Measurements from ENCODE around the gene RNF150.

Gene RNF150

DNA sequence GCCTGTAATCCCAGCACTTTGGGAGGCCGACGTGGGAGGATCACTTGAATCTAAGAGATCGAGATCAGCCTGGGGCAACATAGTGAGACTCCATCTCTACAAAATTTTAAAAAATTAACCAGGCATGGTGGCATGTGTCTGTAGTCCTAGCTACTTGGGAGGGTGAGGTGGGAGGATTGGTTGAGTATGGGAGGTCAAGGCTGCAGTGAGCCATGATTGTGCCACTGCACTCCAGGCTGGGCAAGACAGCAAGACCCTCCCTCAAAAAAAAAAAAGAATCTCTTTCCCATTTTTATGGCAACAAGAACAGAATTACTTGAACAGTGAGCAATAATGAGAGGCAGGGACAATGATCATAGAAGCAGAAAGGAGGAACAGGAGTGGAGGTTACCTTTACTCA, 94.8 kb downstream of the RNF150 start:
- TF ChIP-seq GATA2 (IDR thresholded peaks at IDR 0.05; ENCODE audit: low read depth, low read length) (no peak), GATA3 (IDR thresholded peaks at IDR 0.05; ENCODE audit: low read depth, low read length) (no peak)

DNA sequence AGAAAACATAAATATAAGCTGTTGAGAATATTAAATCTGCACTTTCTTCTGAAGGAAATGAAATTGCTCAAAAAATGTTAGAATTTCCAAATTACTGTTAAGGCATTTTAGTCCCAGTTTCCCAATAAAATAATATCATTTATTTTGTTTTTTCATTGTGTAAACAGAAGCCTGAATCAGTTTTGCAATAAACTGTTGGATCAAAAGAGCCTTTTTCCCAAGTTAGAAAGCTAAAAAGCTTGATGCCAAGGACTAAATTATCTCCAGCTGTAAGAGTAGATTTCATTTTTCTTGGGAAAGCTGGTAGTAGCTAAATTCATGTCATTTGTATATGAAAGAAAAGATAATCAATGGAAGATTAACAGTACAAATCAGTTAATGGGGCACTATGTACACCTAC, 95.8 kb downstream of the RNF150 start:
- TF ChIP-seq GATA3 (IDR thresholded peaks at IDR 0.05; ENCODE audit: low read depth, low read length), result no peak
- TF ChIP-seq GATA2 (IDR thresholded peaks at IDR 0.05; ENCODE audit: low read depth, low read length), result no peak

DNA sequence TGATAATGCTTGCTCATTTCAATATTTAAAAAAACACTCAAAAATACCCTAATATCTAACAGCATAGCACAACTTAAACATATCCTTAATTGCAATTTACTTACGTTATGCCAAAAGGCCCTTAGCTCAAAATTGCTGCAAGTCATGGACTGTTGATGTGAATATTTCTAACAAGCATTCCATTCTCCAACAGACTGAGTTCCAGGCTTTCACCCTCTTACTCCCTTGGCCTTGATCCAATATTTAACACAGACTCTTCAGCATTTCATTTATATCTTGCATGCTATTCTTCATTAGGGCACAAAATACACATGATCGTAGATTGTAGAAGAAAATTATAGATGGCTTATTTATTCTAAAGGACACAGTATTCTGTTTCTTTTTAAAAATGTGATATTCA, 96.5 kb downstream of the RNF150 start:
- TF ChIP-seq GATA2 (IDR thresholded peaks at IDR 0.05; ENCODE audit: low read depth, low read length) (no peak), GATA3 (IDR thresholded peaks at IDR 0.05; ENCODE audit: low read depth, low read length) (no peak)

DNA sequence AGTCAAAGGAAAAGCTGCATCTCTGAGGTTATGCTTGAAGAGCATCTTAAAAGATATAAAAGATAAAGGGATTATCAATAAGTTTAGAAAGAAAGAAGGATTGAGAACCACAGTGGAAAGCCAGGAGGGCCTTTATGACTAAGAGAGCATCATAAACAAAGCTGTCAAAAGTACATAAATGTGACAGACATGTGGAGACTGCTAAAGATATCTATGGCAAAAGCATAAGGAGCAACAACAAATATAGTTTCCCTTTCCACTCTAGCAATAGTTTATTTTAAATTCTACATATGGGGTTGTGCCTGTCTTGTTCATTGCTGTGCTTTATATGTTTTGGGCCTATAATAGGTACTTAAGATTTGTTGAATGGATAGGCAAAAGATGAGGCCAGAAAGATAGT, 97.3 kb downstream of the RNF150 start:
- no peak for TF ChIP-seq GATA2 (IDR thresholded peaks at IDR 0.05; ENCODE audit: low read depth, low read length)
- TF ChIP-seq GATA3 (IDR thresholded peaks at IDR 0.05; ENCODE audit: low read depth, low read length), result no peak

DNA sequence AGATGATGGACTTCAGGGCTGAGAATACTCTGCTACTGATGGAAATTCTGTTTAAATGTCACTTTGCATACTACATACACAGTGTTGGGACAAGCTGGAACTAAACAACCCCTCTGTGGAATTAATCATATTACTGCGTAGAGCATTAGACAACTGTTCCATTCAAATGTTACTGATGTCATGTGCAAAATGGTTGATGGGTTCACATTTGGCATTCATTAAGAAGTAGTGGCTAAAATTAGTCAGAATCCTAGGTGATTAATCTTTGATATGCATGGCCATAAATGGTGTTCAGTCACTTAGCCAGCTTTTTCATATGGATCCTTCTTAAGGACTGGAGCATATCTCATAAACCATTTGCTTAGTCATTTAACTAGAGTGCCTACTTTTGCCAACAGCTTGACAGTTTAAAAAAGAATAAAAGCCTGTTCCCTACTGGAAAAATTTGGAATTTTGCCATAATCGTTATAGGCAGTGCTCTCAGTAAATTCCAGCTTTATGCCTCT, 105.2 kb downstream of the RNF150 start:
- TF ChIP-seq GATA2 (IDR thresholded peaks at IDR 0.05; ENCODE audit: low read depth, low read length) (no peak; the same call in 1 of the 2 replicates), GATA3 (IDR thresholded peaks at IDR 0.05; ENCODE audit: low read depth, low read length) (peak; percentile 25; the same call in 1 of the 2 replicates)

DNA sequence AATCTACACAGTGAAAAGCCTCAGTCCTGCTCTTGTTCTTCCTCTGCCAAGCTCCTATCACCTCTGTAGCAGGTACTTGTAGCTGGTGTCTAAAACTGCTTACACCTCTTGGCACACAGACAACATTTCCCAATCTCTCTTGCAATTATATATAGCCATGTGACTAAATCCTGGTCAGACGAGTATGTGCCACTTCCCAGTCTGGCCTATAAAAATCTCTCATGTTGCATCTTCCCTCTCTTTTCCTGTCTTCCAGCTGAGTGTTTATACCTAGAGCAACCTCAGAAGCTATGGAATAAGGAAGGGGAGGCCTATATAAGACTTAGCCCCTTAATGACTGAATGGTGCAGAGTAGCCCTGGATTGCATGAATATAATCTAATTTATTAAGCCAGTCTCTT, 105.8 kb downstream of the RNF150 start:
- no peak for TF ChIP-seq GATA2 (IDR thresholded peaks at IDR 0.05; ENCODE audit: low read depth, low read length)
- TF ChIP-seq GATA3 (IDR thresholded peaks at IDR 0.05; ENCODE audit: low read depth, low read length), result no peak

DNA sequence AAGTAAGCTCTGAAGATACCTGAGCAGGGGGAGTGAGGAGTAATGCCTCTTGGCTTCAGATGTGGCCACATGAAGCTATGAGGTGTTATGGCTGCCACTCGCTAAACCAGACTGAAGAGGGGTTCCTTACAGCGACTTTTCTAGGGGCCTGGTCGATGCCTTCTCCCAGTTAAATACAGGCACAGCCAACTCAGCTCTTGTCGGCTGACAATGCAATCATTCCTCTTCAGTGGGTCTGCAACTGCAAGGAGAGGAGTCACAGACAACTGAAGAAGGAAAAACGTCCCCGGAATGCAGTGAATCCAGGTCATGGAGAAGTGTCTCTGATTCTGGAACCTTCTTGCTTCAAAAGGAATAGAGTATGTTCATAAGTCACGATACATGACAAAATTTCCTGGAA, 106.4 kb downstream of the RNF150 start:
- TF ChIP-seq GATA2 (IDR thresholded peaks at IDR 0.05; ENCODE audit: low read depth, low read length) (no peak), GATA3 (IDR thresholded peaks at IDR 0.05; ENCODE audit: low read depth, low read length) (no peak)

DNA sequence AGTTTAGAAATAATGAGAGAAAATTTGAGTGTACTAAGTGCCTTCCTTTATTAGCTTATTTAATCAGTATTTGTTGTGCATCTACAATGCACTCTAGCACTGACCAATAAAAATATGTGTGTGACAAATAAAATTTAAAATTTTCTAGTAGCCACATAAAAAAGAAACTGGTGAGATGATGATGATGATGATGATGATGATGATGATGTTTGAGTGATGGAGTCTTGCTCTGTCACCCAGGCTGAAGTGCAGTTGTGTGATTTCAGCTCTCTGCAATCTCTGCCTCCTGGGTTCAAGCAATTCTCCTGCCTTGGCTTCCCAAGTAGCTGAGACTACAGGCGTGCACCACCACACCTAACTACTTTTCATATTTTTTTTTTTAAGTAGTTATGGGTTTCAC, 110.2 kb downstream of the RNF150 start:
- no peak for TF ChIP-seq GATA2 (IDR thresholded peaks at IDR 0.05; ENCODE audit: low read depth, low read length)
- TF ChIP-seq GATA3 (IDR thresholded peaks at IDR 0.05; ENCODE audit: low read depth, low read length), result no peak

DNA sequence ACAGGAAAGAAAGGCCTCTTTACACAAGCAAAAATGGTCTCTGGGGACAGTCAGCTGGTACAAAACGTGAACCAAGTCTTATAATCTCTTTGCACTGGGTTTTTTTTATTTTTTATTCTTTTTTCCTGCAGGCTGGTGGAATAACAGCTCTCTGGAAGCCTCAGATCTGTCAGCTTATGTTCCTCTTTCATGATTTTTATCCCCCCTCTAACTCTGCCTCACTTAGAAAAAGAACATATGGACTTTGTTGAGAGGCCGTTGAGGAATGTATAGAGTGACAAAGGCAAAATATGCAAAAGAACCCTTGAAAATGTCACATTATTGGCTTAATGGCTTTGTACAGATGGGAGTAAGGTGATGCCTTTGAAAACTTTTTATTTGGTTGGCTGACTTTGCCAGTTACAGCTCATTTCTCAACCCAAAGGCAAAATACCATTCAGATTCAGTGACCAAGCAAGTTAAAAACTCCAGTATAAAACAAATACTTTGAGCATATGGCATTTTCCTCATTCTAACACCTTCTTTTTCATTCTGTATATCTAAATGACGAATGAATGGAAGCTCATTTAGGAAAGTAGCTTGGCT, 111.1 kb downstream of the RNF150 start:
- no peak for TF ChIP-seq GATA2 (IDR thresholded peaks at IDR 0.05; ENCODE audit: low read depth, low read length)
- no peak for TF ChIP-seq GATA3 (IDR thresholded peaks at IDR 0.05; ENCODE audit: low read depth, low read length)

DNA sequence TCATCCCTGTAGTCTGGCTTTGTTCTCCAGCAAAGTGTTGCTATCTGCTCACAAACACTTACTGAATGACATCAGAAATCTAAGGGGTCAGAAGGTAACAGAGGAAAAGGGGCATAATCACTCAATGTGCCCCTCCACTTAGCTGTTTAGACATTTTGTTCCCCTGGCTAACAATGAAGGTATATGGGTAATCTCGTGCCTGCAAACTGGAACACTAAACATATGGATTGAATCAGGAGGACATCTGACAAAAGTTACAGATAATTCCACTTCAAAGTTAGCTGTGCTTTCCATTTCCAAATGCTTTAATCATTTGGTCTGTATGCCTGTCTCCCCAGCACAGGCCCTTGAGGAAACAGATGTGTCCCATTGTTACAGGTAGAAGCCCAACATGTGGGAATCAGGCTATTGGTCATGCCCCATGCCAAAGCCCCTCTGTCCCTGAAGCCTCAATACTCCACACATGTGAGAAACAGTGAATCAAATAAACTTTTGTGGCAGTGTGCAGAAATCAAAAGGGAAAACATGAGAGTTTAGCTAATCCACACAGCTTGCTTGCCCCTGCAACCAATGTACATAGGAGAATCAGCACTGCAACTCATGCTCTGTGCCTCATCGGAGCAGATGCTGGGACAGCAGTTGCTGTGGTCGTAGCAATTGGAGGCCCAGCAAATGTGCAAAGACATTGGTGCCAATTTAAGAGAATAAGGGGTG, 111.7 kb downstream of the RNF150 start:
- TF ChIP-seq GATA3 (IDR thresholded peaks at IDR 0.05; ENCODE audit: low read depth, low read length) (no peak), GATA2 (IDR thresholded peaks at IDR 0.05; ENCODE audit: low read depth, low read length) (peak; percentile 57; the same call in 1 of the 2 replicates)

DNA sequence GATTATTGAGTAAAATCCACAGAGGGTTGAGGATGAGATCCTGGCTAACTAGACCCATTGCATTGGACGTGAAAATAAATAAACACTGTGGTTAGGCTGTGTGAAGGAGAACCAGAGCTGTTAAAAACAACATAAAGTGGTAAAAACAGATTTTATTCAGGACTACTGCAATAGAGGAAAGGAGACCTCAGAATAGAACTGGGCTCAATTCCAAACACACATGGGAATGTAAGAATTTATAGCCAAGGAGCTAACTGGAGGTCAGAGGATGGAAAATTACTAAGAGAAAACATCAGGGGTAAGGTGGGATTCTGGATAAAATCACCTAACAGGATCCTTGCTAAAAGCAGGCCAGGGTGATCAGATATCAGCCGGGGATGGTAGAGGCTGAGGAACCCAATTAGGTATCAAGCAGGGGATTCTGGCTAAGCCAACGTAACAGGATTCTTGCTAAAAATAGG, 112.4 kb downstream of the RNF150 start:
- TF ChIP-seq GATA3 (IDR thresholded peaks at IDR 0.05; ENCODE audit: low read depth, low read length) (no peak), GATA2 (IDR thresholded peaks at IDR 0.05; ENCODE audit: low read depth, low read length) (peak; percentile 64; the same call in 1 of the 2 replicates)

DNA sequence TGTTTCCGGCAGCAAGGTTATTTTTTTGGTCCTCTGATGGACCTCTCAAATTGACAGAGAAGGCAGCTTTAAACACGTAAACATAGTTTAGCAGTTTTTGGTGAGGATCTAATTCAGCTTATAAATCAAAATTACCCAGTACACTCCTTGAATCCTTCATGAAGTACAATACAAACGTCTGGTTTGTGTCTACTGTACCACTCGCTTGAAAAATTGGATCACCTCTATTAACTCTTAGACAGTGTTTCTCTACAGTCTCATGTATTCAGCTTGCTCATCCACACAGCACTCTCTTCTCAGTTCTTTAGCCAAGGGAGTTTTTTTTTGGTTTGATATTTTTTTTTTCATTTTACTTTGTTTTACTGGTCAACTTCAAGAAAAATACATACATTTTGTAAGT, 113.5 kb downstream of the RNF150 start:
- TF ChIP-seq GATA2 (IDR thresholded peaks at IDR 0.05; ENCODE audit: low read depth, low read length) (no peak), GATA3 (IDR thresholded peaks at IDR 0.05; ENCODE audit: low read depth, low read length) (no peak)

DNA sequence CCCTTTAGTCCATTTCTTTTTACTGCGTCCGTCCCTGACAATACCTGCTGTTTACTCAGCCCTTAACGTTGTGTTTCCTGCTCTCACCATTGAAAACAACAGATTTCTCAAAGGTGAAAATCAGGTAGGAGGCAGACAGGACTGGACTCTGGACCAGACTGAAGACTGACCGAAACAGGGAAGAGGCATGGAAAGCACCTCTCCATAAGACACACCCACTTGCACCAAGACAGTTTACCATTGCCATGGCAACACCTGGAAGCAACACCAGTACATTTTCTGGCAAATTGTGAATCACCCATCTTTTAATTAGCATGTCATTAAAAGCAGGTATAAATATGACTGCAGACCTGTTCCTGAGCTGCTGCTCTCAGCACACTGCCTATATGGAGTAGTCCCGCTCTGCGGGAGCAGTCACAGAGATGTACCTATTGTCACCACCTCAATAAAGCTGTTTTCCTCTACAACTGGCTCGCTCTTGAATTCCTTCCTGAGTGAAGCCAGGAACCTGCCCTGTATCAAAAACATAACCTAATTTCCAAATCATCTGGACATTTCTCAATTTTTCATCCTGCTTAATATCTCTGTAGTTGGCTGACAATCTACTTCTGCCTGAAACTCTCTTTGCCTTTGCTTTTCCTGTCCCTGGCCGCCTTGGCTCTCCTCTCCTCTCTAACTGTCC, 117.0 kb downstream of the RNF150 start:
- no peak for TF ChIP-seq GATA2 (IDR thresholded peaks at IDR 0.05; ENCODE audit: low read depth, low read length)
- no peak for TF ChIP-seq GATA3 (IDR thresholded peaks at IDR 0.05; ENCODE audit: low read depth, low read length)

DNA sequence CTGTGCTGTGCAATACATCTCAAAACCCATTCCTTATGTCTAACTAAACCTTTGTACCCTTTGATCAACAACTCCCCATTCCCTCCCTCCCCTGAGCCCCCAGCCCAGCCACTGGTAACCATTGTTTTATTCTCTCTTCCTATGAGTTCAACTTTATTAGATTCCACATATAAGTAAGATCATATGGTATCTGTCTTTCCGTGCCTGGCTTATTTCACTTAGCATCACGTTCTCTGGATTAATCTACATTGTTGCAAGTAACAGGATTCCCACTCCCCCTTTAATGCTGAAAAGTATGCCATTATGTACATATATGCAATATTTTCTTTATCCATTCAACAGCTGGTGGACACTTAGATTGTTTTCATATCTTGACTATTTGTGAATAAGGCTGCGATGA, 119.4 kb downstream of the RNF150 start:
- TF ChIP-seq GATA3 (IDR thresholded peaks at IDR 0.05; ENCODE audit: low read depth, low read length) (no peak), GATA2 (IDR thresholded peaks at IDR 0.05; ENCODE audit: low read depth, low read length) (no peak)

All from SH-SY5Y (cell line).